Stimulated activated CD4-positive, alpha-beta T cell treated with anti-CD3 and anti-CD28 coated beads, Interleukin-12 subunit alpha, Interleukin-12 subunit beta, amount 100 ng/mL, for 24 hours (primary cell): ENCODE data around the gene ZNF239.
"Not testable (repeated sequence)": the region's sequence is repeated elsewhere in the genome, so short reads cannot be mapped to it uniquely, and the experiment has no call there.

Experiments
- DNase-seq, 2 experiments: peaks; one replicate each; pipeline ENCODE4 v3.0.0-alpha.2; 2020; ENCODE audit warnings: low read depth in 2 of 2

Gene ZNF239

DNA sequence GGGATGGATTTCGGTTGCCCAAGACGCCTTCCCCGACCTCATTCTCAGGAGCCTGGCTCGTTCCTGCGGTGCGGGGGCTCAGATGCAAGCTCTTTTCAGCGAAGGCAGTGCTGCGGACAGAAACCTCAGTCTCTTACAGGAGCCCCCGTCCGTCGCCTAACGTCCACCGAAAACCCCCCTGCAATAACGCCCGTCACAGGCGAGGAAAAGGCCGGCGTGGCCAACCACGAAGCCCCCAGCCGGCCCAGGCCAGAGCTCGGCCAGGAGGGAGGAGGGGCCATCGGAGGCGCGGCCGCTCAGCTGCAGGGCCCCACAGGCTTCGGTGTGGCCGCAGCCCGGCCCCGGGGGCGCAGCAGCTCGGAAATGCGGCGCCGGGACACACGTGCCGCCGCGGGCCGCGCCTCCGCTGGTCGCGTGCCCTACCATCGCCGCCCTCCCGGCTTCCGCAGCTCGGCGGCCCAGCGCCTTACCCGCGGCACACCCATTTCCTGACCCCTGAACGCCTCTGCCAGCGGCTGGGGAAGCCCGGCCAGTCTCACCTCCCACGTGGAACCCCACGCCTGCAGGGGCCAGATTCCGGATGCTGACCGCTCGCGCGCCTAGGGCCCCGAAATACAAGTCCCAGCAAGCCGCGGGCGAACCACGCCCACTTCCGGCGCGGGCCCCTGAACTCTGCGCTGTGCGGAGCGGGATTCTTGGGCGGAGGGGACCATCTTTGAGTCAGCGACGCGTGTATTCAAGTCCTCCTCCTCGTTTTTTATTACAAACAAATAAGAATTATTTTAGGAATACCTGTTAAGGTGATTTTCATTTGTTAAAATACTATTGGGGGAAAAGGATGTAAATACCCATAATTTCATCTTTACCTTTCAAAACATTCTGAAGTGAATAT is at the start of gene ZNF239:
Gene ZNF239 (minus strand): TSS at position 616 of the 892 bp plus-strand sequence. CDS start 16,537 bp downstream, outside the sequence.
- peak; percentile 68 to 83 for DNase-seq

DNA sequence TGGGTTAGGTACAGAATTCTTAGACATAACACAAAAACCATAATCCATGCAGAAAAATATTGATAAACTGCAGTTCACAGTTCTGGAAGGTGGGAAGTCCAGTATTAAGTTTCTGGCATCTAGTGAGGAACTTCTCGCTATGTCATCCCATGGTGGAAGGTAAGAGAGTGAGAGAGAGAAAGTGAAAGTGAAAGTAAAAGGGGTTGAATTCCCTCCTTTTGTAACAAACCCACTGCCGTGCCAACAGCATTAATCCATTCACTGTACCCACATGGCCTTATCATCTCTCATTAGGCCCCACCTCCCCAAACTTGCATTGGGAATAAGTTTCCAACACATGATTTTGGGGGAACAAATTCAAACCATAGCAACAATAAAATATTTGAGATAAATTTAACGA is 48.9 kb upstream of the ZNF239 start:
- no peak for DNase-seq

DNA sequence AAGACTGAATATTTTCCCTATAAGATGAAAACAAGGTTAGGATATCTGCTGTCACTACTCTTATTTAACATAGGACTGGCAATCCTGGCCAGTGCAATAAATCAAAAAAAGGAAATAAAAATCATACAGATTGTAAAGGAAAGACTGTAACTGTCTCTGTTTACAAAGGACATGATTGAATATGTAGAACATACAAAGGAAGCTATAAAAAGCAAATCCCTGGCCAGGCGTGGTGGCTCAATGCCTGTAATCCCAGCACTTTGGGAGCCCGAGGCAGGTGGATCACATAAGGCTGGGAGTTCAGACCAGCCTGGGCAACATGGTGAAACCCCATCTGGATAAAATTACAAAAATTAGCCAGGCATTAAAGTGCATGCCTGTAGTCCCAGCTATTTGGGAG is 47.6 kb upstream of the ZNF239 start:
- no peak for DNase-seq

DNA sequence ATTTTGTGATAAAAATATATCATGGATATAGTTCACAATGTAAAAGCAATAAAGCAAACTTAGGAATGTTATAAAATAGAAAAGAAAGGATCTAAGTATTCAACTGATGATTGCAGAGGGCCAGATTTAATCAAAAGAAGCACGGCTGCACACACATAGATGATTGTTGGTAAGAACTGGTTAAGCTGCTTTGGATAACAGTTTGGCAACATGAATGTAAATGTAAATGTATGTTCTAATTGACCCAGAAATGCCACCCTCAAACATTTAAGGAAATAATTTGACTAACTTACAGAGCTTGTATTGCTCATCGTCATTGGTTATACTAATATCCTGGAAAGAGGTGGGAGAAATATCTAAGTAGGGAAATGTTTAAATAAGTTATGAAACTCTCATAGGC is 45.0 kb upstream of the ZNF239 start:
- no peak for DNase-seq

DNA sequence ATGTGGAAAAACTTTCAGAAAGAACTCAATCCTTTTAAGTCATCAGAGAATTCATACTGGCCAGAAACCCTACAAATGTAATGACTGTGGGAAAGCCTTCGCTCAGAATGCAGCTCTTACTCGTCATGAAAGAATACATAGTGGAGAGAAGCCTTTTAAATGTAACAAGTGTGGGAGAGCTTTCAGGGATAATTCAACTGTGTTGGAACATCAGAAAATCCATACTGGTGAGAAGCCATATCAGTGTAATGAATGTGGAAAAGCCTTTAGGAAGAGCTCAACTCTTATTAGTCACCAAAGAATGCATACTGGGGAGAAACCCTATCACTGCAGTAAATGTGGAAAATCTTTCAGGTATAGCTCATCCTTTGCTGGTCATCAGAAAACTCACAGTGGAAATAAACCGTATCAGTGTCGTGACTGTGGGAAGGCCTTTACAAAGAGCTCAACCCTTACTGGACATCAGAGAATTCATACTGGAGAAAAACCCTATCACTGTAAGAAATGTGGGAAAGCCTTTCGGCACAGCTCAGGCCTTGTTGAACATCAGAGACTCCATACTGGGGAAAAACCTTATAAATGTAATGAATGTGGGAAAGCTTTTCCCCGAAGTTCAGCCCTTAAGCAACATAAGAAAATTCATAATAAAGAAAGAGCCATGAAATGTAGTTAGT is 42.4 kb upstream of the ZNF239 start:
- DNase-seq = no peak

DNA sequence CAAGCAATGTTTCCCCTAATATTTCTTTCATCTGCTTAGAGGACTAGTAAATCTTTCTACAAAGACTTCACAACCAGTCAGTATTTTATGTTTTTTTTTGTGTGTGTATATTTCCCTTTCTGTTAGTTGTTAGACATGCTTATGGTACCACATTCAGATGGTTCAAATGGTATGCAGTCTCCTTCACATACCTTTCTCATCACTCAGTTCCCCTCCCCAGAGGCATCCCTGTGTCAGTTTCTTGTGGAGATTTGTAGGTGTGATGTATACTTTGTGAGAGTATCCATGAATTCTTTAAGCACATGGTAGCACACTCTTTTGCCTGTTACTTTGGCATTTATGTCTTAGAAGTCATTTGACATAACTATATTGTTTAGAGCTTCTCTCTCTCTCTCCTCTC is 36.2 kb upstream of the ZNF239 start:
- no peak for DNase-seq

DNA sequence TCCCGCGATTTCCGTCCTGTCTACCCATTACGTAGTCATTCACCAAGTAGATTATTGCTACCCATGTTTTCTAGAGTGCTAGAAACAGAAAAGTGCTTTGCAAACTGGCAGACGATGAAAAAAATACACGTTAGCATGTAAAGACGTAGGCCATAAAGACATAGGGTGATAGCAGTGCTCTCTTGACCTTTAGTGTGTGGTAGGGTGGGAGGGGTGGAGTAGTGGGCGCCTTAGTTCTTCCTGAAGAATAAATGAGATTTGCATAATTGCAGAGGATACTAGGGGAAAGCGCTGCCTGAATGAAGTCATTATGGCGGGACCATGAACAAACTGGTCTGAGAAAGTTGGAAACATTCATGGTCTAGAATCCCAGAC is 32.8 kb upstream of the ZNF239 start:
- DNase-seq = no peak

DNA sequence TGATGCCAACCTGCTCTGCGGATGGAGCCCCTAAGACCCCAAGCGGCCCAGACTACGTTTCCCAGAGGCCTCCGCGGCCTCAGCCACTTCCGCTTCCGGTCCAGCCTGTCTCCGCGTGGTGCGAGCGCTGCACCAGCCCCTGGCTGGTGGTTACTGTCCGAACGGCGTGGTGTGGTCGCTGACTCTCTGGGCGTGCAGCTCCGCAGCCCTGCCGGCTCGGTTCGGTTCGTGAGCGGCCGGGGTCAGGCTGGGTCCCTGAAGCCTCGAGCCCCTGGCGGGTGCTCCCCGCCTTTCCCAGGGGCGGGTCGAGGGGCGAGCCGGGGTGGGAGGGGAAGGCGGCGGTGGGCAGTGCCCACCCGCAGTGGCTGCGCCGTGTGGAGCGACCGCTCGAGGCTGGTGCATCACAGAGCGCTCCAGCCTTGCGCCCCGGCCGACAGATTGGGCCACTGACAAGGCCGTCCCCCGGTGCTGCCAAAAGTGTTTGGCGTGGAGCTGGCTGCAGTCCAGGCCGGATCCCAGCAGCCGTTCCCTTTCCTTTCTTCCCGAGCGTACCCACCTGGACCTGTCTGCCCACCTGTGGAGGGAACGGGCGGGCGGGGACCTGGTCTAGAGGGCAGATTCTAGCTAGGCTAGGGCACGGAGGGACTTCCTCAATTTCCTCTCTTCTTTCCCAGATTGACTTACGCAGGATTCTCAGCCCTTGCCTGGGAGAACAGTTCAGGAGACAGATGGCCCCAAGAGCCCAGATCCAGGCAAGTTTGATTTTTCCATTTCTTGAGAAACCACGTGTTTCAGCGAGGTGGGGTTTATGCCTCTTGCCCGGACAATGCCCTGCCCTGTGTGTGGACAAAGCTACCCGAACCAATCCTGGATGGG is 32.1 kb upstream of the ZNF239 start, which contains the start of gene ZNF485:
Gene ZNF485 (plus strand): TSS at position 116 of the 876 bp plus-strand sequence. CDS start 613 bp downstream, at position 729.
- peak; percentile 54 to 66 for DNase-seq

DNA sequence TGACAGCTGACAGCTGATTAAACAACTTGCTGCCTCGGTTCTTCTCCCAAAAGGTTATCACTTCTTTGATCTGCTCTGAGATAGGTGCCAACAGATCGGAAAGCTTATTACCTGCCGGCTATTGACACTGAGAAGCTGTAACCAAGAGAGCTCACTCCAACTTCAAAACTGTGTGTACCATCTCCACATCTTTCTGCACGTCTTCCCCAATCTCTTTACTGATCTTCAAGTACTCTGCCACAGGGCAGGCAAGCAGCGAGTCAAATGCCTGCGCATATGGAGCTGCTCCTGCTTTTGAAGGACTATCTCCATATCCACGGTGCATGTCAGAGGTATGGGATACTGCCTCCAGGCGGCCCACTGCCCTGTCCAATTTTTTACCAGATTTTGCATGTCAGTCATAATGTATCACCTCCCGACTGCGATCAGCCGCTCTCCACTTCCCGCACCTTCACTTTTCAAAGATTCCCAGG is 31.5 kb upstream of the ZNF239 start:
- no peak for DNase-seq

DNA sequence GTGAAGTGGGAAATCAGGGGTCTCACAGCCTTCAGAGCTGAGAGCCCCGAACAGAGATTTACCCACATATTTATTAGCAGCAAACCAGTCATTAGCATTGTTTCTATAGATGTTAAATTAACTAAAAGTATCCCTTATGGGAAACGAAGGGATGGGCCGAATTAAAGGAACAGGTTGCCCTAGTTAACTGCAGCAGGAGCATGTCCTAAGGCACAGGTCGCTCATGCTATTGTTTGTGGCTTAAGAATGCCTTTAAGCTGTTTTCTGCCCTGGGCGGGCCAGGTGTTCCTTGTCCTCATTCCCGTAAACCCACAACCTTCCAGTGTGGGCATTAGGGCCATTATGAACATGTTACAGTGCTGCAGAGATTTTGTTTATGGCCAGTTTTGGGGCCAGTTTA is 27.2 kb upstream of the ZNF239 start:
- not testable (repeated sequence) for DNase-seq

DNA sequence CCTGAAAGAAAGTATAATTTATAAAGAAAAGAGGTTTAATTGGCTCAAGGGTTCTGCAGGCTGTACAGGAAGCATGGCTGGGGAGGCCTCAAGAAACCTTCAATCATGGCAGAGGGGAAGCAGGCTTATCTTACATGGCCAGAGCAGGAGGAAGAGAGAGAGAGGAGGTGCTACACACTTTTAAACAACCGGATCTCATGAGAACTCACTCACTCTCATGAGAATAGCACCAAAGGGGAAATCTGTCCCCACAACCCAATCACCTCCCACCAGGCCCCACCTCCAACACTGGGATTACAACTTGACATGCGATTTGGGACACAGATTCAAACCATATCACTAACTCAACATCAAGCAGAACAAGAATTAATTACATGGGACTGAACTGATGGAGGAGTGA is 24.9 kb upstream of the ZNF239 start:
- no peak for DNase-seq

DNA sequence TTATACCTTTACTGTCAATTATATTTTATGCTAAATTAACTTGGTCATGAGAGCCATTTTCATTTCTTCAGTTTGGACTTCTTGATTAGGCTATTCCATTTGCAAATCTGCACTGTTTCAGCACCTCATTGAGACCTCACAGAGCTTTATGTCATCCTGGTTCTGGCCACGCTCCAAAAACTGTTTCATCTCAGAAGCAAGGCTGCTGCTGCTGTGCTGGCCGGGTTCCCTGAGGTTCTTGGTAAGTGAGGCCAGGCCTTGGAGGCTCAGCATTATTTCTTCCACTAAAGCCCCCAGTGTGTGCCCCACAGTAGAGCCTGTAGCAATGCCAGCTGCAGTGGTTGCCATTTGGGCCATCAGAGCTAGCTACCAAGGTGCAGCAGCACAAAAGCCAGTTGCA is 24.0 kb upstream of the ZNF239 start:
- no peak for DNase-seq

DNA sequence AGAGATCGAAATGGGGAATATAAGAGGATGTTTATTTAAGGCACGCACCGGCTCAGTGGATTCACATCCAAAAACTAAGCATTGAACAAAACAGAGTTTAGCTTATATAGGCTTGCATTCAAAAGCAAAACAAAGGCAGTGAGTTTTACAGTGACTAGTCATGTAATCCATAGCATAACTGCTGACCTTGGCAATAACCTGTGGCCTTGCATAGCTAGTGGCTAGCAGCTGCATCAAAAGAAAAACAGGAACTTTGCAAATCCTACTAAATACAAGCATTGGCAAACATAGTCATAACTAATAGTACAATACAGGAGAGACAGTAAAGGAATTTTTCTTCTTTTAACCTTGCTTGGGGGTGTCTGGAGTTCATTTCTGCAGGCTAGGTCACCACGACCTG is 22.1 kb upstream of the ZNF239 start:
- no peak for DNase-seq

DNA sequence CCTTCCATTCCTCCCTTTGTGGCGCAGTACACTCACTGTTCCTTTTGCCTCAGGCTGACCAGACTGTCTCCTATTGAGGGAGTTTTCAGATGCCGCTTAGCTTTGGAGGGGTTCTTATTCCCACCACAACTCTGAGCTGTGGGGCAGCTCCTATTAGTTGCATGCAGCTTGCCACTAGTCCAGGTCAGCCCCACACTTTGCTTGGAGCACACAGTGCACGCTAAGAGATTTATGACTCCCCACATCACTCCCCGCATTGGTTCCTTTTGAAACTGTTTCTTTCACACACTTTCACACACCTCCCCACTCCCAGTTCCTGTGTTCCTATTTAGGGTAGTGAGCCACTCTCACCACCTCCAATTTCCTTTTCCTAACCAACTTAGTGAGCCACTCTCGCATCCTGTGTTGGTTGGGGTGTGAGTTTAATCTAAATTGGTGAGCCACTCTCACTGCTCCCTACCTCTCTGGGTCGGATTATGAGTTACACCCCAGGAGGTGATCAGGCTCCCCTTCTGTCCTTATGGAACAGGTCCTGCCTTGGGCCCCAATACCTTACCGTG is 21.4 kb upstream of the ZNF239 start:
- no peak for DNase-seq

DNA sequence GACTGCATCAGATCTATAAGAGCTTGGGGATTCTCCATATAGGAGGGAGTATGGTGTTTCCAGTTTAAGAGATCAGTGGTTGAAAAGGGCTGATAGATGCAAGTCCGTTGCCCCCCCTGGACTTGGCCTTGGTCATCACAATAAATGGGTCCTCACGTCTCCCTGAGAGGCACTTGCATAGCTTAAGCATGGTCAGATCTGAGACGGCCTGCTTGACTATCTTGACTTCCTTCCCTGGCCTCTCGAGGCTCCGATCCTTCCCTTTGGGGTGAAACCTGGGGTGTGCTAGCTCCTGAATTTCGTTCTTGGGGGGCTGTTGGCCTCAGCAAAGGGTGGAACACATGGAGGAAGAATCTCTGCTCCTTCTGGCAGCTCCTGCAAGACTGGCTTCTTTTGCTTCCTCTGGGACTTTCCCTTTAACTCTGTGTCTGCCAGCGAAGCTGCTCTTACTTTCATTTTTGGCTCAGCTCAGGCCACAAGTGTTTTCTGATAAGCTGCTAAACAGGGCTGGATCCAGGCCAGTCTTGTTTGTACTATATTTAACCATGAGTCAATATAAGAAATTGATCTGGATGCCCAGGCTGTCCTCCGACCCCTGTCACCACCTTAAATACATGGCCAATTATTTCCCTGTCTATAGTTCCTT is 20.7 kb upstream of the ZNF239 start:
- no peak for DNase-seq

DNA sequence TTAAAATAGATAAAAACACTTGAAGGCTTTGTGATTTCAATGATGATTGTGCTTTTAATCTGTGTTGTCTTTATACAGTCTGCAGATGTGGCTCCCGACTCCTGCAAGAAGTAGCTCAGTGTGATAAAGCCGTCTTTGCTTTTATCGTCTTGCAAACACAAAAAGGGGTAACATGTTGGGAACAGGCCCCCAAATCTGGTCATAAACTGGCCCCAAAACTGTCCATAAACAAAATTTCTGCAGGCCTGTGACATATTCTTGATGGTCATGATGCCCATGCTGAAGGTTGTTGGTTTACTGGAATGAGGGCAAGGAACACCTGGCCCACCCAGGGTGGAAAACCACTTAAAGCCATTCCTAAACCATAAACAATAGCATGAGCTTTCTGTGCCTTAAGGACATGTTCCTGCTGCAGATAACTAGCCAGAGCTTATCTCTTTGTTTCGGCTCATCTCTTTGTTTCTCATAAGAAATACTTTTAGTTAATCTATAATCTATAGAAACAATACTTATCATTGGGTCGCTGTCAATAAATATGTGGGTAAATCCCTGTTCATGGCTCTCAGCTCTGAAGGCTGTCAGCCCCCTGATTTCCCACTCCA is 17.0 kb upstream of the ZNF239 start:
- DNase-seq = no peak

DNA sequence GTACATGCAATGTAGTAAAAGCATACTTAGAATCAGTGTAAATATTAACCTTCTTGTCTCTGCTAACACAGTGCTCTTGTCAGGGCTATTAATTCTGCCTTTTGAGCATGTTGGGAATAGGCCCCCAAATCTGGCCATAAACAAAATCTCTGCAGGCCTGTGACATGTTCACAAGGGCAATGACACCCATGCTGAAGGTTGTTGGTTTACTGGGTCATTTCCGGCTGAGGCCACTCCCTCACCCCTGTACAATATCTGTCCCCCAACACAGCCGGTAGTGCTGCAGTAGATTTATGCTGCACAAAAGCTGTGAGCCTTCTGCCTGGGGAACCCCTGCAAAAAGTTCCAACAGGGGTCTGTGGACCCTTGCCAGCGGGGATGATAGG is 12.3 kb upstream of the ZNF239 start:
- DNase-seq = not testable (repeated sequence)

DNA sequence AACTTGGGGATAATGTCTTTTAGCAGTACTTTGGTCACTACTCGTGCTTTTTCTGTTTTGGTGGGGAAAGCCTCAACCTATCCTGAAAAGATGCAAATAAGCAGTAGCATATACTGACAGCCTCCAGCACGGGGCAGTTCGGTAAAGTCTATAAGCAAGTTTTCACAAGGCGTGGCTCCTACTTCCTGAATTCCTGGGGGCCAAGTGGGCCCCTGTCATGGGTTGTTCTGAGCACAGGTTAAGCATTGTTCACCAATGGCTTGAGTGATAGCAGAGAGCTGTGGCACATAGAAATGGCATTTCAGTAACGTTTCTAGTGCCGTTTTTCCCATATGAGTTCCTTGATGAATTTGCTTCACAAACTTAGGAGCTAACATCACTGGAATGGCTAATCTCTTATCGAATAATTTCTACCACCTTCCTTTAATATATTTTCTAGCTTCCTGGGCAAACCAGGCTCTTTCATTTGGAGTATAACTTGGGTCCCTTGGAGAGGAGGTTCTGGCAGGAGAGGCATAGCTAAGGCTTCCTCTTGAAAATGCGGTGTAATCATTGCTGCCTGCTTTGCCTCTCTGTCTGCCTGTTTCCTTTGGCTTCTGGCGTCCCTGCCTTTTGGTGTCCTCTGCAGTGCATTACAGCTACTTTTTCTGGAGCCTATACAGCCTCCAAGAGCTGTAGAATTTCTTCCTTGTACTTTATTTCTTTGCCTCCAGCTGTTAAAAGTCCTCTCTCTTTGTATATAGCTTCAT is 11.7 kb upstream of the ZNF239 start:
- DNase-seq = no peak

DNA sequence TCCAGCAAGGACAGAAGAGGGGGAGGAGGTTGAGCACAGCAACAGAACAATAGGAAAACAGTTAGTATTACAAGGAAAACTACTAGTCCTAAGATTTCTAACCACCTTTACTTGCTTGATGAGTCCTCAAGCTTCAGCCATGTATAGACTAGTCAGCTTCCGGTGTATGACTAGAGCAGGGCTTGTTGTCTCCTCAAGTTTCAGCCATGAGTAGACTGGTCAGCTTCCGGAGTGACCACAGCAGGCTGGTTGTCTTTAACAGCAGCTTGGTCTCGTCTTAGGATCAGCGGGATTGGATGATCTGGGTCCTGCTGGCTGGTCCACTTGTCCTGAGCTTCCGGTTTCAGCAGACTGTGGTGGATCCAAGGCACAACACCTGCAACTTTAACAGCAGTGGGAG is 10.6 kb upstream of the ZNF239 start:
- no peak for DNase-seq

DNA sequence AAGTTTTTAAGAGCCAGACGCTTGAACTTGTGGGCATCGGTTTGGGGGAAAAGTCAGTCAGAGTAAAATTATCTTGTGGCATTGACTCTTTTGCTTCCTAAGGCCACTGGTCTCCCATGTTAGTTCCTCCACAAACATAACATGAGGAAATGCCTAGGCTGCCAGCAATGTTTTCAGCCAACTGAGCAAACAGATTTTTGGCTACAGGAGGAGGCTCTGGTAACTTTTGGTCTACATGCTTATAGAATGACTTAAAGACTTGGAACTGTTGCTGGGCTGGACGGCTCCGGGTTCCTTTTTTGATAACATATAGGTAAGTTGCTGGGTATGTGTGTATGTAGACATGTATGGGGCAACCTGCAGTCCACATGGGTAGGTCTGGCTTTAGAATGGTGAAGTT is 9.6 kb upstream of the ZNF239 start:
- DNase-seq = no peak
